ENCODE data around the gene SH2D7. TPM values are rescaled to one million over a fixed set of nuclear protein-coding genes. Genes with fewer than 3 reads are reported as not detected.
A peak's percentile ranks its signal among the peaks of the same experiment; 100 is the strongest.

Gene SH2D7
- total RNA-seq, 1 experiment from 2014 or later = not detected

DNA sequence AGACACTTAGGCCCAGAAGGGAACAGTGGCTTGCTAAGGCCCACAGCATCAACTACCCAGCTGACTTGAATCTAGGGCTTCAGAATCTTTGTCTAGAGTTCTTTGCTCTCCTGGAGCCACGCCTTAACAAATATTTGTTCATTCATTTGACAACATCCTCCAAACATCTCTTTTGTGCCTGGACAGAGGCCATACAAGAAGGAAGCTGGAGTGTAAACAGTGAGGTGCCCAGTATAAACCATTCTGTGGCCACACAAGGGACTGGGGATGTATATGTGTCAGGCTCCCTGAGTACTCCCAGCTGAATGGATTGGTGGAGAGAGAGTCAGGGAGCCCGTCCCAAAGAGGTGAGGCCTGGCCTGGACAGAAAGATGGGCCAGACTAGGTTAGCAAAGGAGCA, 35.5 kb downstream of the SH2D7 start:
- Histone ChIP-seq H3K27ac (ENCODE audit: low read depth, low read length, poor library complexity, severe bottlenecking) (no peak overlapping the region), H3K27me3 (replicated peaks; ENCODE audit: insufficient read depth, low read depth, low read length, poor library complexity) (no peaks in the 10 kb centered on the region), H3K9me3 (ENCODE audit: low read depth, low read length, poor library complexity, severe bottlenecking) (no peaks in the 10 kb centered on the region), H3K36me3 (ENCODE audit: insufficient read depth, low read length, poor library complexity, severe bottlenecking) (no peaks in the 10 kb centered on the region), H3K4me1 (ENCODE audit: insufficient read depth, low read length, poor library complexity, severe bottlenecking) (peaks cover 8% of the 10 kb centered on the region), H3K4me3 (ENCODE audit: low read depth, low read length, poor library complexity, severe bottlenecking) (no peak overlapping the region)
- DNase-seq (ENCODE audit: low spot score) = no peak
- CTCF ChIA-PET = no interaction called here
- POLR2A ChIA-PET (ENCODE audit: low non-redundant PET) = no interaction called here
- TF ChIP-seq EZH2 (IDR thresholded peaks at IDR 0.05; ENCODE audit: borderline replicate concordance, low read depth, low read length, poor library complexity, severe bottlenecking) (no peak), CTCF (conservative IDR thresholded peaks at IDR 0.05; ENCODE audit: low read depth, low read length) (no peak)
- BruUV-seq (replicated peaks) = no TSS peak
- intact Hi-C loops (cut with micrococcal nuclease; ENCODE audit: unreplicated experiment) = no loop called here

- no TSS peak for BruUV-seq (replicated peaks)
- Histone ChIP-seq H3K27me3 (replicated peaks; ENCODE audit: insufficient read depth, low read depth, low read length, poor library complexity) (no peaks in the 10 kb centered on the region), H3K27ac (ENCODE audit: low read depth, low read length, poor library complexity, severe bottlenecking) (no peak overlapping the region), H3K4me1 (ENCODE audit: insufficient read depth, low read length, poor library complexity, severe bottlenecking) (peaks cover 8% of the 10 kb centered on the region), H3K4me3 (ENCODE audit: low read depth, low read length, poor library complexity, severe bottlenecking) (no peak overlapping the region), H3K36me3 (ENCODE audit: insufficient read depth, low read length, poor library complexity, severe bottlenecking) (no peaks in the 10 kb centered on the region), H3K9me3 (ENCODE audit: low read depth, low read length, poor library complexity, severe bottlenecking) (no peaks in the 10 kb centered on the region)
- POLR2A ChIA-PET (ENCODE audit: low non-redundant PET) = no interaction called here
- no peak for TF ChIP-seq EZH2 (IDR thresholded peaks at IDR 0.05; ENCODE audit: borderline replicate concordance, low read depth, low read length, poor library complexity, severe bottlenecking)
- no peak for TF ChIP-seq CTCF (conservative IDR thresholded peaks at IDR 0.05; ENCODE audit: low read depth, low read length)
- CTCF ChIA-PET = interaction anchor here (0.6 to 1.1 kb wide), 2 partner anchors 11 to 536 kb away, joined by 3 read pairs; no protein-coding TSS in a partner anchor
- intact Hi-C loops (cut with micrococcal nuclease; ENCODE audit: unreplicated experiment) = no loop called here
- DNase-seq (ENCODE audit: low spot score) = peak; percentile 24
Measured at GRCh38 chr15:78129077-78129750, 36.9 kb downstream of the SH2D7 start.

- no TSS peak for BruUV-seq (replicated peaks)
- ChIA-PET POLR2A (ENCODE audit: low non-redundant PET) (no interaction called here), CTCF (interaction anchor here (0.6 to 1.6 kb wide), 3 partner anchors 12 to 535 kb away, joined by 3 read pairs; no protein-coding TSS in a partner anchor)
- Histone ChIP-seq H3K4me1 (ENCODE audit: insufficient read depth, low read length, poor library complexity, severe bottlenecking) (peaks cover 8% of the 10 kb centered on the region), H3K27ac (ENCODE audit: low read depth, low read length, poor library complexity, severe bottlenecking) (no peak overlapping the region), H3K27me3 (replicated peaks; ENCODE audit: insufficient read depth, low read depth, low read length, poor library complexity) (no peaks in the 10 kb centered on the region), H3K4me3 (ENCODE audit: low read depth, low read length, poor library complexity, severe bottlenecking) (no peak overlapping the region), H3K9me3 (ENCODE audit: low read depth, low read length, poor library complexity, severe bottlenecking) (no peaks in the 10 kb centered on the region), H3K36me3 (ENCODE audit: insufficient read depth, low read length, poor library complexity, severe bottlenecking) (no peaks in the 10 kb centered on the region)
- TF ChIP-seq EZH2 (IDR thresholded peaks at IDR 0.05; ENCODE audit: borderline replicate concordance, low read depth, low read length, poor library complexity, severe bottlenecking) = no peak
- TF ChIP-seq CTCF (conservative IDR thresholded peaks at IDR 0.05; ENCODE audit: low read depth, low read length) = no peak
- intact Hi-C loops (cut with micrococcal nuclease; ENCODE audit: unreplicated experiment) = no loop called here
- no peak for DNase-seq (ENCODE audit: low spot score)
Measured at GRCh38 chr15:78129751-78130287, 37.5 kb downstream of the SH2D7 start.
